GM18907 (cell line): ENCODE data around the gene ZNHIT6.
"Not testable (repeated sequence)": the region's sequence is repeated elsewhere in the genome, so short reads cannot be mapped to it uniquely, and the experiment has no call there.

Experiments used
- ATAC-seq: cut with Tn5 transposase; IDR thresholded peaks from one replicate; pipeline ENCODE4 v1.9.1; 2021; ENCODE audit warnings: mild to moderate bottlenecking, moderate library complexity; ENCODE audit not compliant: unreplicated experiment

The ZNHIT6 gene, protein sequence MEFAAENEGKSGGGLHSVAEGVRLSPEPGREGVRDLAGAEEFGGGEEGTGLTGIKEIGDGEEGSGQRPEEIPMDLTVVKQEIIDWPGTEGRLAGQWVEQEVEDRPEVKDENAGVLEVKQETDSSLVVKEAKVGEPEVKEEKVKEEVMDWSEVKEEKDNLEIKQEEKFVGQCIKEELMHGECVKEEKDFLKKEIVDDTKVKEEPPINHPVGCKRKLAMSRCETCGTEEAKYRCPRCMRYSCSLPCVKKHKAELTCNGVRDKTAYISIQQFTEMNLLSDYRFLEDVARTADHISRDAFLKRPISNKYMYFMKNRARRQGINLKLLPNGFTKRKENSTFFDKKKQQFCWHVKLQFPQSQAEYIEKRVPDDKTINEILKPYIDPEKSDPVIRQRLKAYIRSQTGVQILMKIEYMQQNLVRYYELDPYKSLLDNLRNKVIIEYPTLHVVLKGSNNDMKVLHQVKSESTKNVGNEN

DNA sequence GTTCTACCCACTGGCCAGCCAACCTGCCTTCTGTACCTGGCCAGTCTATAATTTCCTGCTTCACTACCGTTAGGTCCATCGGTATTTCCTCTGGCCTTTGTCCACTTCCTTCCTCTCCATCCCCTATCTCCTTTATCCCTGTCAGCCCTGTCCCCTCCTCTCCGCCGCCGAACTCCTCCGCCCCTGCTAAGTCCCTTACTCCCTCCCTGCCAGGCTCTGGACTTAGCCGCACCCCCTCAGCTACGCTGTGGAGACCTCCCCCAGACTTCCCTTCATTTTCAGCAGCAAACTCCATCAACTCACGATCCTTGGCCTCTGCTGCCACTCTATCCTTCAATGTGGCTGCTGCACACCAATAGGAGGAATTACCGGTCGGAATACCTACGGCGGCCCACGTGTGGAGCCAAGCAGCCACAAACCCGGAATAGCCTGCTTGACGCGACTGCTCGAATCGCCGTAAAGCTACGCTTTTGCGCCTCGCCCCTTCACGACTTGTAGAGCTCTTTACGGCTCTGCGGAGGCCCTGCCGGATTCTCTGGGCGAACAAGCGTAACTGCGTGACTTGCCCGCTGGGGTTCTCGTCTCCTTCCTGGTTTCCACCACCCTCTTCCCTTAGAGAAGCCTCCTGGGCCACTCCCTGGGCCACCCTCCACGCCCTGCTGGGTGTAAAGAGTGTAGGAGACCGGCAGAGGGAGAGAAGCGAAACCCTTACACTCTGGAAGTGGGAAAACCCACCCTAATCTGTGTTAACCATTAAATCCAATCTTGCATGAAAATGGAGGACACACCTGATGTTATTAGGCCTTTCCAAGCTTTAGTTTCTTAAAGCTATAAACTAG, at the start of gene ZNHIT6:
ZNHIT6 (minus strand) TSS at position 444 of the 839 bp plus-strand sequence; CDS start at position 295, 149 bp downstream.
- peak; percentile 95 for ATAC-seq

DNA sequence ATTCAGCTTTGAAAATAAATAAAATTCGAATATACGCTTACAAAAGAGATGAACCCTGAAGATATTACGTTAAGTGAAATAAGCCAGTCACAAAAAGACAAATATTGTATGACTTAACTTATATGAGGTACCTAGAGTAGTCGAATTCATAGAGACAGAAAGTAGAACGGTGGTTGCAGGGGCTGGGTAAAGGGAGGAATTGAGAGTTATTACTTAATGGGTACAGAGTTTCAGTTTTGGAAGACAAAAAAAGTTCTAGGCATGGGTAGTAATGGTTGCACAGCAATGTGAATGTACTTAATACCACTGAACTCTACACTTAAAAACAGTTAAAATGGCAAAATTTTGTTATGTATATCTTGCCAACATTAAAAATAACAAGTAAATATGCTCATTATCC, 48.6 kb upstream of the ZNHIT6 start:
- ATAC-seq = no peak

DNA sequence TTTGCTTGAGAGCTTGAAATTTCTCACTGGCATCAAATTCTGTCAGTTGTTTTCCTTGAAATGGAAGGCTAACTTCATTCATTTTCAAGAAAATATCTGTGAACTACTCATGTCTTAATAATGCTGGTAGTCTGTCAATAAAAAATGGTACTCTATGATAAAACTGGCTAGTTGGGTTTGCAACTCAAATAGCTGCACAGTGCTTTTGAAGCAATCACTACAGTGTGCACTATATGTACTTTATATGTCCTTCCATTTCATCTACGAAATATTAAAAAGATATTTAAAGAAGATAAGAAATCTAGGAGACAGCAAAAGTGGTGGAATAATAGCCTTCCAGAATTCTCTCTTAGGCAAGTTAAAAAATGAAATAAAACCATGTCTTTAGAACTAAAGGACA, 39.9 kb upstream of the ZNHIT6 start:
- no peak for ATAC-seq

DNA sequence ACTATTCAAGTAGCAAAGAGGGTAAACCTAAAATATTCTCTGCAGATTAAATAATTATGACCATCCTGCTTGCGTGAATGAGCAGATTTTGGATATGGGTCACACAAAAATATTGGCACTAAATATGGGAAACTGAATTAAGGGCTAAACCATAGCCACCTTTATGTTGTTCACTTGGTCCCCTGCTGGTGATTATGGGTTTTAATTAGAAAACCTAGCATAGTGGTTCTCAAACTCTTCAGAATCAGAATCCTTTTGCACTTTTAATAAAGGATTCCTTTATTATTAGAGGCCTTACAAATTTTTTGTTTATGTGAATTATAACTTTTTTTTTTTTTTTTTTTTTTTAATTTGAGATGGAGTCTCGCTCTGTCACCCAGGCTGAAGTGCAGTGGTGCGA, 38.5 kb upstream of the ZNHIT6 start:
- ATAC-seq = no peak

DNA sequence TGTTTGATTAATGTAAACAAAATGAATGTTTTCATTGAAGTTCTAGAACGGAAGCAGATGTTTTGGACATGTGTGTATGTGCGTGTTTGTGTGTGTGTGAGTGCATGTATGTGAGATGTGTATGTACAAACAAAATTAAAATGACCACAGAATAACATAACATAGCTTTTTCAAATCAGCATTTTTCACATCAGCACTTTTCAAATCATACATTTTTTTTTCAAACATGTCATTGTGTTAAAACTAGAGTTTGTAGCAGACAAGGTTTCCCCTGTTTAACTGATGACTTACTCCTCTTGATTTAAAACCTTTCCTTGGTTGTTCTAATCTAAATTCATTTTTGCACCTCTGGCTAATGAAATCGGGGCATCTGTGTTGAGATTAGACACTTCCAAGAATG, 35.6 kb upstream of the ZNHIT6 start:
- no peak for ATAC-seq

- no peak for ATAC-seq
Observed at GRCh38 chr1:85734931-85735330, 26.7 kb upstream of the ZNHIT6 start.

- no peak for ATAC-seq
Observed at GRCh38 chr1:85718678-85719340, 10.6 kb upstream of the ZNHIT6 start.

DNA sequence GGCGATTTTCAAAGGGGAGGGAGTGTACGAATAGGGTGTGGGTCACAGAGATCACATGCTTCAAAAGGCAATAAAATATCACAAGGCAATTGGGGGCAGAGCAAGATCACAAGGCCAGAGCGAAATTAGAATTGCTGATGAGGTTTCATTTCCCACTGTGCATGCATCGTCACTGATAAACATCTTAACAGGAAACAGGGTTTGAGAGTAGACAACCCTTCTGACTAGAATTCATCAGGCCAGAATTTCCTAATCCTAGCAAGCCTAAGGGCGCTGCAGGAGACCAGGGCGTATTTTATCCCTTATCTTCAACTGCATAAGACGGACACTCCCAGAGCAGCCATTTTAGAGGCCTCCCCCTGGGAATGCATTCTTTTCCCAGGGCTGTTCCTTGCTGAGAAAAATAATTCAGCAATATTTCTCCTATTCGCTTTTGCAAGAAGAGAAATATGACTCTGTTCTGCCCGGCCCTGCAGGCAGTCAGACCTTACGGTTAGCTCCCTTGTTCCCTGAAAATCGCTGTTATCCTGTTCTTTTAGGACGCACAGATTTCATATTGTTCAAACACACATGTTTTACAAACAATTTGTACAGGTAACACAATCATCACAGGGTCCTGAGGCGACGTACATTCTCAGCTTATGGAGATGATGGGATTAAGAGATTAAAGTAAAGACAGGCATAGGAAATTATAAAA, 6.3 kb upstream of the ZNHIT6 start:
- ATAC-seq = not testable (repeated sequence)

- no peak for ATAC-seq
Observed at GRCh38 chr1:85708829-85709227, 595 bp upstream of the ZNHIT6 start.

DNA sequence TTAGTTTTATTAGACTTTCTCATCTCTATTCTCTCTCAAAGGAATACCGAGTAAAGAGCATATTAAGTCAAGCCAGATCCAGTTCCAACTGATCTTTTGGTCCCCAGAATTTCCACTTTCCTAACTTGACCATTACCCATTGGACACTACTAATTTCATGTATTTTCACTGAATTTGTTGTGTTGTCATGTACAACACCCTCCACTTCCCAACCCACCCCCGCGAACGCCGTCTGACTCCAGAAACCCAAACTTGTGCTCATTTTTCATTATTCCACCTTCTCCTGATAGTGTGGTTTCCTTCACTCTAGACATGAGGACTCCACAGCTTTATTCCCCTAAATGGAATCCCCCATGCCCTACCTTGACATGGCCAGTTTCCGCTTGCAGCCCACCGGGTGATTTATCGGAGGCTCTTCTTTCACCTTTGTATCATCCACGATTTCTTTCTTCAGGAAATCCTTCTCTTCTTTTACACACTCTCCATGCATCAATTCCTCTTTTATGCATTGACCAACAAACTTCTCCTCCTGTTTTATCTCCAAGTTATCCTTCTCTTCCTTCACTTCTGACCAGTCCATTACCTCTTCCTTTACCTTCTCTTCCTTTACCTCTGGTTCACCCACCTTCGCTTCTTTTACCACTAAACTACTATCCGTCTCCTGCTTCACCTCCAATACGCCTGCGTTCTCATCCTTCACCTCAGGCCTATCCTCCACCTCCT, 805 bp downstream of the ZNHIT6 start:
- ATAC-seq = peak; percentile 37

- ATAC-seq = no peak
Observed at GRCh38 chr1:85705940-85706339, 2.3 kb downstream of the ZNHIT6 start.

DNA sequence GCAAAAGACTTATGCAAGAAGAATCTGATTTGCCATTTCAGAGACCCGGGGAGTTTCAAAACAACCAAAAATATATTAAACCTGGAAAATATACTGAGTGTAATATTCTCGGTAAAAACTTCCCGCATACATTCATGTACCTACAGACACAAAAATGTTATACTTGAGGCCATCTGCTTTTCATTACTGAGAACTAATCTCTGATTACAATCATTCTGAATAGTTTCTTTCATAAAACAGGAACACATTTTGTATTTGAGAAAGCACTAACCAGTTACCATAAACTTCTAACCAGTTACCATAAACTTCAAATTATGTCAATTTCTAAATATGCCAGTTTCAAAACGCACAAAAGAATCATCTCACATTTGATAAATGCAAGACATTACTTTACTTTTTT, 7.8 kb downstream of the ZNHIT6 start:
- no peak for ATAC-seq

- ATAC-seq = no peak
Observed at GRCh38 chr1:85697895-85698294, 10.3 kb downstream of the ZNHIT6 start.

GRCh38 chr1:85692730-85693314, 15.4 kb downstream of the ZNHIT6 start:
- no peak for ATAC-seq

GRCh38 chr1:85689775-85690404, 18.3 kb downstream of the ZNHIT6 start:
- ATAC-seq = no peak

DNA sequence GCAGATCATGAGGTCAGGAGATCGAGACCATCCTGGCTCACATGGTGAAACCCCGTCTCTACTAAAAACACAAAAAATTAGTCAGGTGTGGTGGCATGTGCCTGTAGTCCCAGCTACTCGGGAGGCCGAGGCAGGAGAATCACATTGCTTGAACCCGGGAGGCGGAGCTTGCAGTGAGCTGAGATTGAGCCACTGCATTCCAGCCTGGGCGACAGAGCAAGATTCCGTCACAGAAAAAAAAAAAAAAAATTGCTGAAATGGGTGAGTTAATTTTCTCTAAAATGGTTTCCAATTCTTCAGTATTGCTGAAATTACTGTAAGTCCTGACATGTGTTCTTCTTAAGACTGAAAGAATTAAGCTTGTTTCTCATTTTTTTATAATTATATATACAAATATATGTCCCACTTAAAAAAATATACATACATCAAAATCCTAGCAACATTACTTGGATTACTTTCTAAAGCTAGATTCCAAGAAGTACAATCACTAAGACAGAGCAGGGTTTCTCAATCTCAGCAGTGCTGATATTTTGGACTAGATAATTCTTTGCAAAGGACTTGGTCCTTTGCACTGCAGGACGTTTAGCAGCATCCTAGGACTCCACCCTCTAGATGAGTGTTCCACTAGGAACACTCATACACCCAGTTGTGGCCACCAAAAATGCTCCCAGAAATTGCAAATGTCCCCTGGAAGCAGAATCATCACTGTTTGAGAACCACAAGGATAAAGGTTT, 24.8 kb downstream of the ZNHIT6 start:
- no peak for ATAC-seq

- ATAC-seq = no peak
Observed at GRCh38 chr1:85681087-85681486, 27.1 kb downstream of the ZNHIT6 start.

DNA sequence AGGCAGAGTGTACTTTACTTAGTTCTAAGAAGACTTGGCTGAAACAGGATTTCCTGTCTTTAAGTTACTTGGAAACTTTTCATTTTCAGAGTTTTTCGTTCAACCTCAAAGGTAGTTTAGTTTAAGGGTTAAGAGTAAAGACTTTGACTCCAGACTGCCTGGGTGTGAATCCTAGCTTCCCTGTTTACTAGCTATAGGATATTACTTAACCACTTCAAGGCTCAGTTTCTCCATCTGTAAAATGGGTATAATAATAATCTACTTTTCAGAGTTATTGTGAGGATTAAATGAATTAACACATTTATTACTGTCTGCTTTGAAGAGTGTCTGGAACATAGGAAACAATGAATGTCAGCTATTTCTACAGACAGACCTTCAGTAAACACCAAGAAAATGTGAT, 30.0 kb downstream of the ZNHIT6 start:
- ATAC-seq = no peak

GRCh38 chr1:85677656-85678055, 30.6 kb downstream of the ZNHIT6 start:
- no peak for ATAC-seq
